ENCODE results near the gene PARP1.
"Not testable (repeated sequence)": the region's sequence is repeated elsewhere in the genome, so short reads cannot be mapped to it uniquely, and the experiment has no call there.

Gene PARP1

GRCh38 chr1:226407497-226408284 lies at the start of gene PARP1:
Gene PARP1, minus strand, starts transcription at chr1:226408093. Its CDS starts 164 bp downstream, at chr1:226407929.
- peak; percentile 83 to 84 for DNase-seq

GRCh38 chr1:226457307-226457712 lies 49.4 kb upstream of the PARP1 start:
- DNase-seq: peak; percentile 12 to 19

GRCh38 chr1:226455843-226456242 lies 48.0 kb upstream of the PARP1 start:
- no peak for DNase-seq

GRCh38 chr1:226454349-226454748 lies 46.5 kb upstream of the PARP1 start:
- no peak for DNase-seq

- no peak for DNase-seq
Observed at GRCh38 chr1:226453015-226453704, 45.3 kb upstream of the PARP1 start.

GRCh38 chr1:226450688-226451087 lies 42.8 kb upstream of the PARP1 start:
- DNase-seq: no peak

GRCh38 chr1:226449823-226450222 lies 41.9 kb upstream of the PARP1 start:
- no peak for DNase-seq

- DNase-seq: no peak
Observed at GRCh38 chr1:226447932-226448665, 40.2 kb upstream of the PARP1 start.

GRCh38 chr1:226446094-226446493 lies 38.2 kb upstream of the PARP1 start:
- no peak for DNase-seq

GRCh38 chr1:226444901-226445300 lies 37.0 kb upstream of the PARP1 start:
- DNase-seq: peak; percentile 12 to 41

GRCh38 chr1:226443439-226443838 lies 35.5 kb upstream of the PARP1 start:
- DNase-seq: no peak

- DNase-seq: no peak
Observed at GRCh38 chr1:226443033-226443432, 35.1 kb upstream of the PARP1 start.

GRCh38 chr1:226441629-226442028 lies 33.7 kb upstream of the PARP1 start:
- no peak for DNase-seq

- DNase-seq: no peak
Observed at GRCh38 chr1:226440512-226440911, 32.6 kb upstream of the PARP1 start.

- no peak for DNase-seq
Observed at GRCh38 chr1:226438007-226438406, 30.1 kb upstream of the PARP1 start.

- no peak for DNase-seq
Observed at GRCh38 chr1:226436855-226437491, 29.1 kb upstream of the PARP1 start.

GRCh38 chr1:226436472-226436854 lies 28.6 kb upstream of the PARP1 start:
- no peak for DNase-seq

GRCh38 chr1:226433341-226433720 lies 25.4 kb upstream of the PARP1 start:
- no peak for DNase-seq

GRCh38 chr1:226432586-226433340 lies 24.9 kb upstream of the PARP1 start:
- no peak for DNase-seq

GRCh38 chr1:226431898-226432297 lies 24.0 kb upstream of the PARP1 start:
- not testable (repeated sequence) for DNase-seq

GRCh38 chr1:226429858-226430715 lies 22.2 kb upstream of the PARP1 start:
- no peak for DNase-seq
